ENCODE results near the gene CDK6. TPM values are rescaled to one million over a fixed set of nuclear protein-coding genes. Genes with fewer than 3 reads are reported as not detected.
"Not testable (repeated sequence)": the region's sequence is repeated elsewhere in the genome, so short reads cannot be mapped to it uniquely, and the experiment has no call there.

CDK6 gene
- total RNA-seq, 2 experiments from 2014 or later: 103 to 106 TPM

- Mint-ChIP-seq H3K27ac (no peak overlapping the region), H3K36me3 (peaks cover 55% of the 10 kb centered on the region), H3K4me1 (peaks cover 31% of the 10 kb centered on the region), H3K9me3 (no peaks in the 10 kb centered on the region), H3K4me3 (no peak overlapping the region), H3K27me3 (no peaks in the 10 kb centered on the region)
- no peak for DNase-seq
These were observed 80.7 kb downstream of the CDK6 start for GRCh38 chr7:92755680-92756079.

- Mint-ChIP-seq H3K9me3 (no peaks in the 10 kb centered on the region), H3K4me3 (no peak overlapping the region), H3K27me3 (no peaks in the 10 kb centered on the region), H3K4me1 (peaks cover 34% of the 10 kb centered on the region), H3K36me3 (peaks cover 60% of the 10 kb centered on the region), H3K27ac (peak overlapping the region; percentile 23)
- DNase-seq: no peak
These were observed 81.3 kb downstream of the CDK6 start for GRCh38 chr7:92754919-92755581.

GRCh38 chr7:92753614-92754013, 82.8 kb downstream of the CDK6 start:
- Mint-ChIP-seq H3K4me3 (no peak overlapping the region), H3K27ac (no peak overlapping the region), H3K27me3 (no peaks in the 10 kb centered on the region), H3K4me1 (peaks cover 34% of the 10 kb centered on the region), H3K9me3 (no peaks in the 10 kb centered on the region), H3K36me3 (peaks cover 56% of the 10 kb centered on the region)
- no peak for DNase-seq

- H3K4me3 Mint-ChIP-seq: no peak overlapping the region
- H3K36me3 Mint-ChIP-seq: peaks cover 48% of the 10 kb centered on the region
- no peak for DNase-seq
- H3K4me1 Mint-ChIP-seq: peaks cover 38% of the 10 kb centered on the region
- H3K9me3 Mint-ChIP-seq: no peaks in the 10 kb centered on the region
- H3K27ac Mint-ChIP-seq: no peak overlapping the region
- H3K27me3 Mint-ChIP-seq: no peaks in the 10 kb centered on the region
These were observed 84.2 kb downstream of the CDK6 start for GRCh38 chr7:92751902-92752901.

GRCh38 chr7:92750946-92751345, 85.4 kb downstream of the CDK6 start:
- Mint-ChIP-seq H3K4me3 (no peak overlapping the region), H3K27me3 (no peaks in the 10 kb centered on the region), H3K27ac (no peak overlapping the region), H3K36me3 (peaks cover 46% of the 10 kb centered on the region), H3K9me3 (no peaks in the 10 kb centered on the region), H3K4me1 (peaks cover 38% of the 10 kb centered on the region)
- no peak for DNase-seq

GRCh38 chr7:92750447-92750839, 85.9 kb downstream of the CDK6 start:
- peaks cover 39% of the 10 kb centered on the region for H3K4me1 Mint-ChIP-seq
- no peak overlapping the region for H3K27ac Mint-ChIP-seq
- DNase-seq: no peak
- peaks cover 50% of the 10 kb centered on the region for H3K36me3 Mint-ChIP-seq
- H3K4me3 Mint-ChIP-seq: no peak overlapping the region
- H3K27me3 Mint-ChIP-seq: no peaks in the 10 kb centered on the region
- no peaks in the 10 kb centered on the region for H3K9me3 Mint-ChIP-seq

- Mint-ChIP-seq H3K9me3 (no peaks in the 10 kb centered on the region), H3K27ac (no peak overlapping the region), H3K4me3 (no peak overlapping the region), H3K4me1 (peaks cover 35% of the 10 kb centered on the region), H3K36me3 (peaks cover 46% of the 10 kb centered on the region), H3K27me3 (no peaks in the 10 kb centered on the region)
- DNase-seq: no peak
These were observed 86.4 kb downstream of the CDK6 start for GRCh38 chr7:92749832-92750446.

- Mint-ChIP-seq H3K27me3 (no peaks in the 10 kb centered on the region), H3K4me3 (no peak overlapping the region)
These were observed 87.0 kb downstream of the CDK6 start for GRCh38 chr7:92749327-92749755.

GRCh38 chr7:92748495-92748894, 87.9 kb downstream of the CDK6 start:
- H3K4me1 Mint-ChIP-seq: peaks cover 25% of the 10 kb centered on the region
- peaks cover 45% of the 10 kb centered on the region for H3K36me3 Mint-ChIP-seq
- H3K27me3 Mint-ChIP-seq: no peaks in the 10 kb centered on the region
- peak overlapping the region; percentile 4 for H3K4me3 Mint-ChIP-seq
- H3K9me3 Mint-ChIP-seq: peaks cover 3% of the 10 kb centered on the region
- DNase-seq: no peak
- no peak overlapping the region for H3K27ac Mint-ChIP-seq

More at GRCh38 chr7:92749327-92749755, 87.0 kb downstream of the CDK6 start:
- DNase-seq: no peak
- peaks cover 32% of the 10 kb centered on the region for H3K4me1 Mint-ChIP-seq
- peaks cover 44% of the 10 kb centered on the region for H3K36me3 Mint-ChIP-seq
- no peaks in the 10 kb centered on the region for H3K9me3 Mint-ChIP-seq
- no peak overlapping the region for H3K27ac Mint-ChIP-seq

- DNase-seq: no peak
- Mint-ChIP-seq H3K4me3 (no peak overlapping the region), H3K27me3 (no peaks in the 10 kb centered on the region), H3K4me1 (peaks cover 22% of the 10 kb centered on the region), H3K9me3 (peaks cover 6% of the 10 kb centered on the region), H3K27ac (peak overlapping the region; percentile 5), H3K36me3 (peaks cover 47% of the 10 kb centered on the region)
These were observed 89.1 kb downstream of the CDK6 start for GRCh38 chr7:92747041-92747835.

- H3K9me3 Mint-ChIP-seq: peaks cover 6% of the 10 kb centered on the region
- DNase-seq: no peak
- H3K36me3 Mint-ChIP-seq: peaks cover 40% of the 10 kb centered on the region
- no peak overlapping the region for H3K4me3 Mint-ChIP-seq
- H3K4me1 Mint-ChIP-seq: peaks cover 20% of the 10 kb centered on the region
- H3K27me3 Mint-ChIP-seq: no peaks in the 10 kb centered on the region
- no peak overlapping the region for H3K27ac Mint-ChIP-seq
These were observed 91.1 kb downstream of the CDK6 start for GRCh38 chr7:92745241-92745640.

GRCh38 chr7:92744180-92744579, 92.2 kb downstream of the CDK6 start:
- Mint-ChIP-seq H3K4me1 (peaks cover 25% of the 10 kb centered on the region), H3K36me3 (peaks cover 39% of the 10 kb centered on the region)
- not testable (repeated sequence) for H3K27ac Mint-ChIP-seq, H3K4me3 Mint-ChIP-seq, DNase-seq, H3K27me3 Mint-ChIP-seq, H3K9me3 Mint-ChIP-seq

GRCh38 chr7:92742186-92742585, 94.2 kb downstream of the CDK6 start:
- peaks cover 28% of the 10 kb centered on the region for H3K4me1 Mint-ChIP-seq
- H3K9me3 Mint-ChIP-seq: peaks cover 6% of the 10 kb centered on the region
- H3K27ac Mint-ChIP-seq: no peak overlapping the region
- no peak for DNase-seq
- H3K36me3 Mint-ChIP-seq: peaks cover 45% of the 10 kb centered on the region
- no peak overlapping the region for H3K4me3 Mint-ChIP-seq
- no peaks in the 10 kb centered on the region for H3K27me3 Mint-ChIP-seq

GRCh38 chr7:92740700-92741126, 95.7 kb downstream of the CDK6 start:
- Mint-ChIP-seq H3K4me1 (peaks cover 23% of the 10 kb centered on the region), H3K27ac (no peak overlapping the region)

More at GRCh38 chr7:92740700-92741126, 95.7 kb downstream of the CDK6 start:
- no peak for DNase-seq
- H3K9me3 Mint-ChIP-seq: peaks cover 10% of the 10 kb centered on the region
- H3K4me3 Mint-ChIP-seq: no peak overlapping the region
- H3K27me3 Mint-ChIP-seq: no peaks in the 10 kb centered on the region
- H3K36me3 Mint-ChIP-seq: peaks cover 48% of the 10 kb centered on the region

Data from activated naive CD8-positive, alpha-beta T cell treated with anti-CD3 and anti-CD28 coated beads for 36 hours (primary cell).